SK-N-DZ (cell line): Measurements from ENCODE around the gene PET117. TPM values are rescaled to one million over a fixed set of nuclear protein-coding genes. Genes with fewer than 3 reads are reported as not detected.
A peak's percentile ranks its signal among the peaks of the same experiment; 100 is the strongest.
"Not testable (repeated sequence)": the region's sequence is repeated elsewhere in the genome, so short reads cannot be mapped to it uniquely, and the experiment has no call there.

ENCODE experiments used
- DNase-seq: peaks from one replicate; pipeline ENCODE4 v3.0.0-alpha.2; 2015; ENCODE audit warnings: low spot score
- polyA plus RNA-seq, 2 experiments: library from polyadenylated mRNA; depleted of rRNA; stranded (reverse); fragments of >200 nt; gene quantifications; 2 replicates each; pipeline ENCODE4 v1.2.3, GENCODE V29; 2014

PET117 gene, protein sequence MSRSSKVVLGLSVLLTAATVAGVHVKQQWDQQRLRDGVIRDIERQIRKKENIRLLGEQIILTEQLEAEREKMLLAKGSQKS
- polyA plus RNA-seq (2014; cell fraction: cytosol; rRNA removed) = 32.0 and 39.8 TPM in 2 replicates
- polyA plus RNA-seq (2014; cell fraction: nucleus; rRNA removed) = 12.2 and 19.4 TPM in 2 replicates

- peak; percentile 91 for DNase-seq
Measured at GRCh38 chr20:18137412-18138265, at the start of gene PET117, which contains the start of gene KAT14. TSS of gene PET117 (plus strand) at chr20:18137863. CDS start at chr20:18137956, 93 bp downstream. TSS of gene KAT14 (plus strand) at chr20:18137863. CDS start at chr20:18142661, 4,798 bp downstream.

DNA sequence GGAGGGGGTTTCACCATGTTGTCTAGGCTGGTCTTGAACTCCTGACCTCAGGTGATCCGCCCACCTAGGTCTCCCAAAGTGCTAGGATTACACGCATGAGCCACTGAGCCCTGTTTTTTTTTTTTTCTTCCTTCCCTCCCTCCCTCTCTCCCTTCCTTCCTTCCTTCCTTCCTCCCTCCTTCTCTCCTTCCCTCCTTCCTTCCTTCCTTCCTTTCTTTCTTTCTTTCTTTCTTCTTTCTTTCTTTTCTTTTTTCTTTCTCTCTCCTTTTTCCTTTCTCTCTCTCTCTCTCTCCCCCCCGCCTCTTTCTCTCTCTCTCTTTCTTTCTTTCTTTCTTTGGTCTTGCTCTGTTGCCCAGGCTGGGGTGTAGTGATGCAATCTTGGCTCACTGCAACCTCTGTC lies 49.4 kb upstream of the PET117 start:
- not testable (repeated sequence) for DNase-seq

GRCh38 chr20:18088841-18089240 lies 48.8 kb upstream of the PET117 start:
- DNase-seq = not testable (repeated sequence)

DNA sequence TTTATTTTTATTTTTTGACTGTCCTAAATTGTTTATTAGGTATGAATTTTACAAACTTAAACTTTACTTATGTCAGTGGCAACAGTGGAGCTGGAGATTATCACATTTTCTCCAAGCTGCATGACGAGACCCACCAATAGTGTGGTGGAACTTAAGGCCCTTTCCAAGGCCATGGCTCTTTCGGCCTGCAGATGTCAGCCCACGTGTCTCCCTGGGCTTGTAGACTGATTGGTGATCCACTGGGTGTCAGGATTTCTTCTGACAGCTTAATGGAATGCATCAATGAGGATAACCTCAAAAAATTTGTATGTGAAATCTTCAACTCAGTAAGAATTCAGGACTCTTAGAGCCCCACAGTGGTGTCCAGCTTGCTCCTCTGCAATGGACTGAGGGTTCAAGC lies 47.6 kb upstream of the PET117 start:
- no peak for DNase-seq

DNA sequence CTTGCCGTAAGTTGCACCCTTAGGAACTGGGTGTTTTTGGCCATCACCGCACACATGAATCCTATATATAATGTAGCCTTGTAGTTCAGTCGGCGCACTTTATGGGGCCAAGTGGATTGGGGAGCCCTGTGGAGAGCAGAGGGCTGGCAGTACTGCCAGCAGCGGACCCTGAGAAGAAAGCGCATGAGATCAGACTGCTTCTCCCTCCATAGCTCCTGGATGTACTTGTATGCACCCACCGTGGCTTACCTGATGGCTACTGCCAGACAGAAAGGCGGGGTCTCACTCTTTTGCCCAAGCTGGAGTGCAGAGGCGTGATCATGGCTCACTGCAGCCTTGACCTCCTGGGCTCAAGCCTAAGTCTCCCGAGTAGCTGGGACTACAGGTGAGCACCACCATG lies 47.2 kb upstream of the PET117 start:
- no peak for DNase-seq

GRCh38 chr20:18091623-18092022 lies 46.0 kb upstream of the PET117 start:
- no peak for DNase-seq

GRCh38 chr20:18092890-18093289 lies 44.8 kb upstream of the PET117 start:
- peak; percentile 41 for DNase-seq

DNA sequence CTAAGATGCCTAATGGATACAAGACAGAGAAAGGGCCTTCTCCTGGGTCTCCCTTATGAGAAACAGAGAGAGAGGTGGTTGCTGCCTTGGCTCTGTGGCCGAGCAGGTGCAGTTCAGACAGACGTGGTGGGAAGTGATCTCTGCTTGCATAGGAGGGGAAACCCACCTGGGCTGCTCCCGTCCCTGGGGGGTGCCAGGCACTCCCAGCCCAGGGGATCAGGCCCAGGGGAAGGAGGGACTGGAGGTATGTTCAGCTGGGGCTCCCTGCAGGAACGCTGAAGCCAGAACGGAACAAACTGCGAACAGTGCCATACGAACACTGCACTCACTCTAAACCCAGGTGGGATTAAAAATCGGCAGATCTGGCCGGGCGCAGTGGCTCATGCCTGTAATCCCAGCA lies 44.3 kb upstream of the PET117 start:
- no peak for DNase-seq

DNA sequence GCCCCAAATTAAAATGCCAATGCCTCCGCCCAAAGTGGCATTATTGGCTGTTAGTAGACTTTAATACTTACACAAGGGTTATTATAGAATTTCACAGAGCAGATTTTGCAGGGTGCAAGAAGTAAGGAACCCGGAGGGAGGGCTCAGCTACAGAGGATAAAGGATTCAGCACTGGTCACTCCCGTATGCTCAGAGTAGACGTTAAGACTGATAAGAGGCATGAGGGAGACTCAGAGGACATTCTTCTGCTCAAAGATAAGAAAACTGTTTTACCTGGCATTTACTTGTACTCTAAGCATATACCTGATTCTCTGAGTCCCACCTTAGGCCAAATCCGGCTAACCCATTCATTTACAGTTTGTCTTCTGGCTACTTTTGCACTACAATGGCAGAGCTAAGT lies 43.5 kb upstream of the PET117 start:
- DNase-seq = no peak

DNA sequence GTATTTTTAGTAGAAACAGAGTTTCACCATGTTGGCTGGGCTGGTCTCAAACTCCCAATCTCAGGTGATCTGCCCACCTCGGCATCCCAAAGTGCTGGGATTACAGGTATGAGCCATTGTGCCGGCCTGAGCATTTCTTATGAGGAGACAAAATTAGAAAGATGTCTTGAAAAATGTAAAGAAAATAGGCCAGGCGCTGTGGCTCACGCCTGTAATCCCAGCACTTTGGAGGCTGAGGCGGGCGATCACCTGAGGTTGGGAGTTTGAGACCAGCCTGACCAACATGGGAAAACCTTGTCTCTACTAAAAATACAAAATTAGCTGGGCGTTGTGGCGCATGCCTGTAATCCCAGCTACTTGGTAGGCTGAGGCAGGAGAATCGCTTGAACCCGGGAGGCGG lies 37.1 kb upstream of the PET117 start:
- DNase-seq = not testable (repeated sequence)

DNA sequence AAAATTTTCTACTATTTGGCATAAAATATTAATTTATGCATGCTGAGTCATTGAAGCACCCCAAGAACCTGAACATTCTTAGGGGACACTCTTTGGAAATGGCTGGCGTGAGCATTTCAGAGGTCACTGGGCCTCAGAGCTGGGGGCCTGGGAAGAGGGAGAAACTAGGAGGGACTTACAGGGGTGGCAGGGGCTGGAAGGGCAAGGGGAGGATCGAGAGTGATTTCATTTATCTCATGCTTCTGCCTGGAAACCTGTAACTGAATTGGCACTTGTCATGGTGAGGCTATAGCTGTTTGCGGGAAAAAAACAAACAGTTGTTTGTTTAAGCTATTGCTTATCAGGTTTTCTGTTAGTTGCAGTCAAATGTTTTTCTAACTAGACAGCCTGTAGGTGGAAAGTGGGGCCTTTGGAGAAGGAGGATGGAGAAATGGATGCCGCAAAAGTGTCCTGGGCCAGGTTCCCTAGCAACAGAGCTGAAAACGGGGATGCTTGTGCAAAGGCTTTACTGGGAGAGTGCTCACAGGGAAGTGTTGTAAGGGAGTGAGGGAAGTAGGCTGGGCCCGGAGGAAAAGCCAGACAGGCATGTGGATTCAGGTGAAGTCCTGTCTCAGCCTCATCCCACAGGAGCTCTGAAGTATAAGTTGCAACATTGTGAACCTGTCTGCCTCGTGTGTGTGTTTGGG lies 36.4 kb upstream of the PET117 start:
- DNase-seq = no peak

DNA sequence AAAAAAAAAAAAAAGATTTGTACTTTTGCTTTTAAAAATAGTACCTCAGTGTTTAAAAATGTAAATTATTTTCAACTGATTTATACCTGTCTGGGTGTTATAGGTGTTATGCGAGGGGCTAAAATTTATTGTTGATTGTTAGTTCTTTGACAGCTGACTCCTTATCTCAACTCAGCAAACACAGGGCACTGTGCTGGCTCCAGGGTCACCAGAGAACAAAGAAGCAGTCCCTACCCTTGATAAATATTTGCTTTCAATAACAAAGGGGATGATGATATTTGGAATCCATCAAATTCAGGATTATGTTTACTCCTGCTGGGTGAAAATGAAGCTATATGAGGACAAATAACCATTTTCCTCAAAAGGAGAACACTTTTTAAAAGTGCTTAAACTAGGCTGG lies 34.2 kb upstream of the PET117 start:
- no peak for DNase-seq

DNA sequence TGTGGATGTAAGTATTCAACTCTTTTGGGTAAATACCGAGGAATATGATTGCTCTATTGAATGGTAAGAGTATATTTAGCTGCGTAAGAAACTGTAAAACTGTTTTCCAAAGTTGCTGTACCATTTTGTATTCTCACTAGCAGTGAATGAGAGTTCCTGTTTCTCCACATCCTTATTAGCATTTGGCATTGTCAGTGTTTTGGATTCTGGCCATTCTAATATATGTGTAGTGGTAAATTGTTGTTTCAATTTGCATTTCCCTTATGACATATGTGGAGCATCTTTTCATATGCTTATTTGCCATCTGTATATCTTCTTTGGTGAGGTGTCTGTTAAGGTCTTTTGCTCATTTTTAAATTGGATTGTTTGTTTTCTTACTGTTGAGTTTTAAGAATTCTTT lies 29.3 kb upstream of the PET117 start:
- DNase-seq = no peak

DNA sequence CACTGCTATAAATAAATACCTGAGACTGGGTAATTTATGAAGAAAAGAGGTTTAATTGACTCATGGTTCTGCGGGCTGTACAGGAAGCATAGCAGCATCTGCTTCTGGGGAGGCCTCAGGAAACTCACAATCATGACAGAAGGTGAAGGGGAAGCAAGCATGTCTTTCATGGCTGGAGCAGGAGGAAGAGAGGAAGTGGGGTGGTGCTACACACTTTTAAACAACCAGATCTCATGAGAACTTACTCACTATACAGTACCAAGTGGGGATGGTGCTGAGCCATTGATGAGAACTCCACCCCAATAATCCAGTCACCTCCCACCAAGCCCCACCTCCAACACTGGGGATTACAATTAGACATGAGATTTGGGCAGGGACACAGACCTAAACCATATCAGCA lies 9.1 kb upstream of the PET117 start:
- DNase-seq = not testable (repeated sequence)

- DNase-seq = no peak
Measured at GRCh38 chr20:18132663-18133062, 5.0 kb upstream of the PET117 start.

GRCh38 chr20:18133962-18134361 lies 3.7 kb upstream of the PET117 start:
- DNase-seq = no peak

- no peak for DNase-seq
Measured at GRCh38 chr20:18138266-18138582, 561 bp downstream of the PET117 start.

GRCh38 chr20:18138639-18139583 lies 1.2 kb downstream of the PET117 start:
- DNase-seq = no peak

DNA sequence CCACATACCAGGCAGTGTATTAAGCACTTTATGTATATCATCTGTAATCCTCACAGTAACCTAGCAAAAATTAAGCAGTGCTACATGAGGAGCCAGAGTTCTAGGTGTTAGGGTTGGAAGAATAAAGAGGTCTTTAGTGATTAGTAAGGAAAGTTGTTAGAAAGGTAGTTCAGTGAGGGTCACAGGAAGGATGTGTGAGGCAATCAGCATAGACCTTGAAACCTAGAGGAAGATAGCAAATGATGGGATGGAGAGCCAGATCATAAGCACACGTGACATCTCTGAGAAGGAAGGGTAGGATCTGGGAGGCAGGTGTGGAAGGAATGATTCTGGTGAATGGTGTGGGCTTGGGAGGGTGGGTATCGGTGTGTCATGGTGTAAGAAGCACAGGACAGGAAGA lies 2.2 kb downstream of the PET117 start:
- no peak for DNase-seq

DNA sequence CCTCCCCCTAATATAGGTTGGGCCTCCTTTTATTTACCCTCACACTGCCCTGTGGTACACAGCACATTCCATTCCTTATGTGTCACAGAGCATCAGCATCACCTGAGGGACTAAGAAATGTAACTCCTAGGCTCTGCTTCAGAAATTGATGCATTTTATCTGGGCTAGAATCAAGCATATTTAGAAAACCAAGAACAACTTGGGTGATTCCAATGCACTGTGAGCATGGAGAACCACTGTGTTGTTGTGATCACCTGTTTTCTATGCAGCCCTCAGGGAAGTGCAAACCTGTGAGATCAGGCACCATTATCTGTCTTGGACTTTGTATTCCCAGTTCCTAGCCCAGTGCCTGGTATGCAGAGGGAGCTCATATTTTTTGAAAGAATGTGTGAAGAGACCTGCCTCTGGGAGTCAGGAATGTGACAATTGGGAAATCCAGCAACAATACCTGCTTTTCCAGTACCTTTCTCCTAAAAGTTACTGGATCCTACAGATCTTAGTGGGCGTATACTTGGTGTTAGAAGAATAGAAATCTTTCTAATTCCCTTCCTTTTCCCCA lies 7.0 kb downstream of the PET117 start:
- DNase-seq = no peak

- DNase-seq = no peak
Measured at GRCh38 chr20:18154342-18154741, 16.7 kb downstream of the PET117 start.
